ENCODE results near the gene MYO1D. TPM values are rescaled to one million over a fixed set of nuclear protein-coding genes. Genes with fewer than 3 reads are reported as not detected.

The MYO1D gene
- total RNA-seq, 4 donors from 2014 or later = 60.4 to 89.0 (median 82.5) TPM

- no peak for DNase-seq (ENCODE audit: low spot score in 2 of 2)
- TF ChIP-seq CTCF (IDR thresholded peaks at IDR 0.05) (no peak), POLR2A (IDR thresholded peaks at IDR 0.05) (no peak)
- H3K4me3 ChIP-seq (ENCODE audit: low read depth, poor library complexity, severe bottlenecking) = no peak overlapping the region
- WGBS, 2 donors = 90 to 97% methylated on average over 3 of the region's 3 CpGs
- intact Hi-C loops (cut with DNase I; ENCODE audit: low total_unique reads) = no loop called here
Measured at GRCh38 chr17:32910769-32911168, 33.8 kb upstream of the MYO1D start.

- peak in 1 of 2 donors; percentile 87 for DNase-seq (ENCODE audit: low spot score in 2 of 2)
- no peak overlapping the region for H3K4me3 ChIP-seq (ENCODE audit: low read depth, poor library complexity, severe bottlenecking)
- intact Hi-C loops (cut with DNase I; ENCODE audit: low total_unique reads) = loop anchor here (10.0 kb wide), 1 partner anchor 115 kb away; no protein-coding TSS in a partner anchor
- TF ChIP-seq CTCF (IDR thresholded peaks at IDR 0.05) = peak in 1 of 3 donors; percentile 45
- TF ChIP-seq POLR2A (IDR thresholded peaks at IDR 0.05) = no peak
- 20 to 25% methylated on average over 4 of the region's 4 CpGs for WGBS, 2 donors
Measured at GRCh38 chr17:32909787-32910369, 33.0 kb upstream of the MYO1D start.

GRCh38 chr17:32907583-32907982 lies 30.7 kb upstream of the MYO1D start:
- 71 to 80% methylated on average over 6 of the region's 6 CpGs for WGBS, 2 donors
- no peak overlapping the region for H3K4me3 ChIP-seq (ENCODE audit: low read depth, poor library complexity, severe bottlenecking)
- DNase-seq (ENCODE audit: low spot score in 2 of 2) = no peak
- TF ChIP-seq CTCF (IDR thresholded peaks at IDR 0.05) = no peak
- TF ChIP-seq POLR2A (IDR thresholded peaks at IDR 0.05) = no peak
- intact Hi-C loops (cut with DNase I; ENCODE audit: low total_unique reads) = loop anchor here (10.0 kb wide), 1 partner anchor 113 kb away; no protein-coding TSS in a partner anchor

- TF ChIP-seq POLR2A (IDR thresholded peaks at IDR 0.05) = no peak
- TF ChIP-seq CTCF (IDR thresholded peaks at IDR 0.05) = no peak
- no peak overlapping the region for H3K4me3 ChIP-seq (ENCODE audit: low read depth, poor library complexity, severe bottlenecking)
- no peak for DNase-seq (ENCODE audit: low spot score in 2 of 2)
- 65 to 72% methylated on average over 3 of the region's 3 CpGs for WGBS, 2 donors
- intact Hi-C loops (cut with DNase I; ENCODE audit: low total_unique reads) = loop anchor here (10.0 kb wide), 1 partner anchor 110 kb away; no protein-coding TSS in a partner anchor
Measured at GRCh38 chr17:32904891-32905290, 28.0 kb upstream of the MYO1D start.

- 81 to 83% methylated on average over 5 of the region's 5 CpGs for WGBS, 2 donors
- no peak for TF ChIP-seq CTCF (IDR thresholded peaks at IDR 0.05)
- no peak for TF ChIP-seq POLR2A (IDR thresholded peaks at IDR 0.05)
- no peak for DNase-seq (ENCODE audit: low spot score in 2 of 2)
- intact Hi-C loops (cut with DNase I; ENCODE audit: low total_unique reads) = loop anchor here (10.0 kb wide), 1 partner anchor 109 kb away; no protein-coding TSS in a partner anchor
- no peak overlapping the region for H3K4me3 ChIP-seq (ENCODE audit: low read depth, poor library complexity, severe bottlenecking)
Measured at GRCh38 chr17:32903774-32904673, 27.1 kb upstream of the MYO1D start.
